Esophagus (tissue), 2 donors: ENCODE measurements around the gene MAP1LC3A. TPM values are rescaled to one million over a fixed set of nuclear protein-coding genes. Genes with fewer than 3 reads are reported as not detected.
A peak's percentile ranks its signal among the peaks of the same experiment; 100 is the strongest.

Experiments used
- H3K27ac ChIP-seq, 2 donors: one replicate each; pipeline ENCODE4 v1.5.1; 2013; ENCODE audit warnings: low read depth in 2 of 2, mild to moderate bottlenecking in 2 of 2, inconsistent platforms in 1 of 2, low read length in 1 of 2, moderate library complexity in 1 of 2
- H3K27me3 ChIP-seq, 2 donors: one replicate each; pipeline ENCODE4 v1.6.1; 2013; ENCODE audit warnings: low read length in 2 of 2, control low read depth in 1 of 2, mild to moderate bottlenecking in 1 of 2; ENCODE audit not compliant: insufficient read depth in 2 of 2, control insufficient read depth in 1 of 2
- H3K36me3 ChIP-seq, 2 donors: one replicate each; pipeline ENCODE4 v1.6.1; 2013; ENCODE audit warnings: low read length in 1 of 2; ENCODE audit not compliant: control insufficient read depth in 2 of 2, insufficient read depth in 2 of 2
- H3K4me1 ChIP-seq, 2 donors: one replicate each; pipeline ENCODE4 v1.6.1; 2013; ENCODE audit warnings: low read length in 1 of 2; ENCODE audit not compliant: control insufficient read depth in 2 of 2, insufficient read depth in 2 of 2
- H3K4me3 ChIP-seq, 2 donors: one replicate each; pipeline ENCODE4 v1.5.1; 2013; ENCODE audit warnings: low read length in 2 of 2, mild to moderate bottlenecking in 2 of 2, low read depth in 1 of 2, moderate library complexity in 1 of 2
- H3K9me3 ChIP-seq, 2 donors: one replicate each; pipeline ENCODE4 v1.6.1; 2013; ENCODE audit warnings: mild to moderate bottlenecking in 2 of 2, low read depth in 1 of 2, low read length in 1 of 2, moderate library complexity in 1 of 2; ENCODE audit not compliant: control insufficient read depth in 2 of 2, insufficient read depth in 1 of 2
- WGBS, 2 donors: extraction: QIAGEN DNeasy Blood & Tissue Kit; methylation state at CpG; one replicate each; pipeline ENCODE4 v1.1.7; 2013; 5-methylcytosine and 5-hydroxymethylcytosine counted together
- polyA plus RNA-seq, 2 donors: library from polyadenylated mRNA; stranded (reverse); fragments of 200-250 nt; gene quantifications; one replicate each; pipeline ENCODE4 v1.2.3, GENCODE V29; 2013
- donor health status: healthy with polysubstance abuse.
- donor health status: Bipolar disorder and iron deficiency.

Gene MAP1LC3A
- polyA plus RNA-seq, 2 donors = 28.7 to 29.5 TPM

DNA sequence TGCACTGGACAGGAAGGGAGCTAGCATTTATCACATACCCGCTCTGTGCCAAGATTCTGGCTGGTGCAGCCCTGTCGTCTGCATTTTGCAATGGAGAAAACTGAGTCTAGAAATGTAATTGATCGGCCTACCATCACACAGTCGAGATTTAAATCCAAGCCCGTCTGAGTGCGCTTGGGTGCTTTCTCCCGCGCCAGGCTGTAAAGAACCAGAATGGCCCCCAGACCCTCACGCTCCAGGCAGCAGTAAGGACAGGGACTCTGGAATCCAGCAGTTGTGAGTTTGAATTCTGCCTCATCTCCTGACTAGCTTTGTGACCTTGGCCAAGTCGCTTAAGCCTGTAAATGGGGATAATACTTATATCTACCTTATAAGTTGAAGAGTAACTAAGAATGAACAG is 31.5 kb upstream of the MAP1LC3A start:
- Histone ChIP-seq H3K4me1 (peaks cover 4 to 9% of the 10 kb centered on the region in 2 donors), H3K27me3 (no peaks in the 10 kb centered on the region), H3K9me3 (no peaks in the 10 kb centered on the region), H3K27ac (peak overlapping the region; percentile 74 to 83), H3K4me3 (no peak overlapping the region), H3K36me3 (peaks cover 6 to 17% of the 10 kb centered on the region in 2 donors)
- 87 to 93% methylated on average over 10 of the region's 10 CpGs for WGBS, 2 donors

DNA sequence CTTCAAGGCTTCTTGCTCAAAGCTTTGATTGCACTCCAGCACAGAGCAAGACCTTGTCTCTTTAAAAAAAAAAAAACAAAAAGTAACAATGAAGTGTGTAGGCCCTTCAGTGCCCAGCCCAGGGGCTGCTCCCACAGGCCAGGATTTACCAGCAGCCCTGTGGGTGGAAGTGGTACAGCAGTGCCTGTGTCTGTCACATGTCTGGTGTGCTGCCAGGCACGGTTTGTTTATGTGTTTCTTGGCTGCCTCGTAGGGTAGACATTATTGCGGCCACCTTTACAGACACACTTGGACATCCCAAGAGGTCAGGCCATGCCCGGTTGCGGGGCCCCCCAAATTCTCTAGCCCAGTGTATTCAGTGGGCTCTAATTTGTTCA is 29.6 kb upstream of the MAP1LC3A start:
- Histone ChIP-seq H3K4me1 (peaks cover 4 to 9% of the 10 kb centered on the region in 2 donors), H3K27me3 (no peaks in the 10 kb centered on the region), H3K9me3 (no peaks in the 10 kb centered on the region), H3K36me3 (peaks cover 13 to 28% of the 10 kb centered on the region in 2 donors), H3K27ac (peak overlapping the region in 1 of 2 donors; percentile 26), H3K4me3 (no peak overlapping the region)
- WGBS, 2 donors = 51 to 59% methylated on average over 5 of the region's 5 CpGs

DNA sequence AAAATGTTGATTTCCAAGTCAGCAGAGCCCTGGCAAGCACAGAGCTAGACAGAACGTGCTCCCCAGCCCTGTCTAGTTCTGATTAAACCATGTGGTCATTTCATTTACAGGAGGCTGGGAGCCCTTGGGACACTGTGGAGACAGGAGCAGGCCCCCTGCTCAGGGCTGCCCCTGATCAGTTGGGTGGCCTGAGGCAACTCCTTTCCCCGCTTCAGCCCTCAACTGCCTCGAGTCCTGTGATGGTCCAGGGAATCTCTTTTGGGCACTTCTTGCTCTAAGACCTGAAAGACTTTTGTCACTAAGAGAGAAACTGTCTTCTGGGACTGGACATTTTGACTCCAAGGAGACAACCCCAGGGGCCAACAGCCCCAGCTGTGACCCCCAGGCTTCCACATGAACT is 28.8 kb upstream of the MAP1LC3A start:
- Histone ChIP-seq H3K27ac (no peak overlapping the region), H3K36me3 (peaks cover 19 to 35% of the 10 kb centered on the region in 2 donors), H3K9me3 (no peaks in the 10 kb centered on the region), H3K27me3 (no peaks in the 10 kb centered on the region), H3K4me3 (no peak overlapping the region), H3K4me1 (peaks cover 4 to 7% of the 10 kb centered on the region in 2 donors)
- WGBS, 2 donors = 84 to 85% methylated on average over 3 of the region's 3 CpGs

DNA sequence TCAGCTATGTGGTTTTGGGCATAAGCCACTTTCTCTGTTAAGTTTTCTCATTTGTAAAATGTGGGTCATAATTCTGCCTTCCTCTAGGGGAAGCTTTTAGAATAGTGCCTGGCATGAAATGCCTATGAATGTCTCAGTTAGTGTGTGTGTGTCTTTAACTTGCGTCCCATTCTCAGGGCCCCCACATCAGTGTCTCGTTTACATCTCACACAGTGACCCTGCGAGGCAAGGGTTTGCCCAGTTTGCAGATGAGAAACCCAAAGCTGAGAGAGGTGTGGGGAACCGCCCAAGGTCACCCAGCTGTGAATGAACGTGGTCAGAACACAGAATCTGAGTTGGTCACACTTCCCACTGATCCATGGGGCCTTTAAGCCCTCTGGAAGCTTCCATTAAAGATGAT is 28.2 kb upstream of the MAP1LC3A start:
- Histone ChIP-seq H3K27me3 (no peaks in the 10 kb centered on the region), H3K4me3 (no peak overlapping the region), H3K27ac (no peak overlapping the region), H3K36me3 (peaks cover 25 to 41% of the 10 kb centered on the region in 2 donors), H3K9me3 (no peaks in the 10 kb centered on the region), H3K4me1 (peaks cover 4 to 6% of the 10 kb centered on the region in 2 donors)
- WGBS, 2 donors = 78 to 81% methylated on average over 5 of the region's 5 CpGs

DNA sequence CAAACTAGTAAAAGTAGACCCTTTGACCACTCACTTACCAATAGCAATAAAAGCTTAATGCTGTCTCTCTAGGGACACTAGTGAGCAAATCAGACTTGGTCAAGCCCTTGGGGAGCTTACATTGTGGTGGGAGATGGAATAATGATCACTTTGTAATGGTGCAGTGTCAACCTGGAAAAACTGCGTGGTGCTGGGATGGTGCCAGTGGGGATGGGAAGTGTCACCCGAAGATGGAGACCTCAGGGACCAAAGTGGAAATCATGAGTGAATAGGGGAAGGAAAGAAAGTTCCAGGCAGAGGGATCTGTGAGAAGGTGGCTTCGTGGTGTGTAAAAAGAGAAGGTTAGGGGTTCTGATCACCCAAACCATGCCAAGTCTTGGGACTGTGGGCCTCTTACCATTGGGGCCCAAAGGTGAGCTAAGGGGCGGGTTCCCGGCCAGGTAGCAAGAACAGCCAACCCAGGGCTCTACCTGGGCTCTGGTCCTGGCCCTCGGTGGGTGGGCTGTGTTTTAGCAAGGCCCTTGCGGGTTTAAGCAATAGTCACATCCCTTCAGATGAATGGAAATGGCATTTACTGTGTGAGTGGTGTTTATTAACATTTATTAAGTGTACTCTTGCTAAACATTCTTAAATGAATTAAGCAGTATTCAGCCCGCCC is 26.8 kb upstream of the MAP1LC3A start:
- Histone ChIP-seq H3K4me1 (peaks cover 2 to 3% of the 10 kb centered on the region in 2 donors), H3K27me3 (no peaks in the 10 kb centered on the region), H3K4me3 (no peak overlapping the region), H3K27ac (no peak overlapping the region), H3K9me3 (no peaks in the 10 kb centered on the region), H3K36me3 (peaks cover 36 to 53% of the 10 kb centered on the region in 2 donors)
- WGBS, 2 donors = 90 to 91% methylated on average over 8 of the region's 8 CpGs

- no peaks in the 10 kb centered on the region for H3K27me3 ChIP-seq
- H3K27ac ChIP-seq = no peak overlapping the region
- H3K9me3 ChIP-seq = no peaks in the 10 kb centered on the region
- H3K4me1 ChIP-seq = peaks cover 0 to 2% of the 10 kb centered on the region in 2 donors
- WGBS, 2 donors = 81 to 82% methylated on average over 8 of the region's 8 CpGs
- H3K4me3 ChIP-seq = no peak overlapping the region
- H3K36me3 ChIP-seq = peaks cover 36 to 56% of the 10 kb centered on the region in 2 donors
Measured at GRCh38 chr20:34532320-34532719, 26.2 kb upstream of the MAP1LC3A start.

DNA sequence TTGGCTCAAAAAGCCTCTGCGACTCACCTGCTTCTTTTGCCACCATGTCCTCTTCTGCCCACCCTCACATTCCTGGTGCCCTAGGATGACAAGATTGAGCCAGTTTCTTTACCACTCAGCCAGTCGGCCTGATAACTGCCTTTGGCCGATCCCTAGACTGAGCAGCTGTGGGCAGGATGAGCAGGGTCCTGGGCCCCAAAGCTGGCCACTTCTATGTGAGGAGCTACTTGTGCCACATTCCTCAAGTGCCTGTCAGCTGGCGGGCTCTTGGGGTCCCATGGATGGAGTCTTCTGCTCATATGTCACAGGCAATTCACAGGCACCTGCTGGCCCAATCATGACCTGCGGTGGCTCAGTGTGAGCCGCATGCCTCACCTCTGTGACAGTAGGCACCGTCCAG is 25.8 kb upstream of the MAP1LC3A start:
- H3K9me3 ChIP-seq = no peaks in the 10 kb centered on the region
- H3K4me1 ChIP-seq = peaks cover 0 to 2% of the 10 kb centered on the region in 2 donors
- WGBS, 2 donors = 93 to 95% methylated on average over 7 of the region's 7 CpGs
- peaks cover 36 to 60% of the 10 kb centered on the region in 2 donors for H3K36me3 ChIP-seq
- H3K27ac ChIP-seq = no peak overlapping the region
- H3K27me3 ChIP-seq = no peaks in the 10 kb centered on the region
- H3K4me3 ChIP-seq = no peak overlapping the region

DNA sequence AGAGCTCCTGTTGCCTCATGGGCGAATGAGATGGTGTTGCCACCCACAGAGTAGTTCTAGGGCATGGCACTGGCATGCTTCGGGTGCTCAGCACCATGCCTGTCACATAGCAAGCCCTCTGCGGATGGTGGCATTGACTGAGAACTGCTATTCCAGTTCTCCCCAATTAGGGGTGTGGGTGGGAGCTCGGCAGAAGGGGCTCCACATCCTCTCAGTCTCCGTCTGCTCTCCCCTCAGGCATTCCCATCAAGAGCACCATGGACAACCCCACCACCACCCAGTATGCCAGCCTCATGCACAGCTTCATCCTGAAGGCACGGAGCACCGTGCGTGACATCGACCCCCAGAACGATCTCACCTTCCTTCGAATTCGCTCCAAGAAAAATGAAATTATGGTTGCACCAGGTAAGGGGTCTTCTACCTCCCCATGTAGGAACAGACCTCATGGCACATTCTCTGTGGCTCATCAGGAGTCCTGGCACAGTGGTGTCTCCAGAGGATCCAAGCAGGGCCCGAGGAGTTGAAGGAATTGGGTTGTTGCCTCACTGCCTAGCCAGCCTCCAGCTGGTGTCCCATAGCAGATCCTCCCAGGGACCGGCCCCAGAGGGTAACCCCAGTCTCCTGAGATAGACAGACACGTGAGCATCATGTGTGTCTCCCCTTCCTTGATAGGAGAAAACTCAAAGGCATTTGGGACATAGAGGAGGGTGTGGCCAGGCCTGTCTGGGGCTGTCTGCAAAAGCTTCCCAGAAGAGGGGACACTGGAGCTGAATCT is 23.9 kb upstream of the MAP1LC3A start:
- Histone ChIP-seq H3K27ac (no peak overlapping the region), H3K4me3 (no peak overlapping the region), H3K9me3 (no peaks in the 10 kb centered on the region), H3K27me3 (no peaks in the 10 kb centered on the region), H3K4me1 (no peaks in the 10 kb centered on the region), H3K36me3 (peaks cover 36 to 56% of the 10 kb centered on the region in 2 donors)
- 92 to 93% methylated on average over 15 of the region's 15 CpGs for WGBS, 2 donors

- H3K27me3 ChIP-seq = no peaks in the 10 kb centered on the region
- H3K4me3 ChIP-seq = no peak overlapping the region
Measured at GRCh38 chr20:34535301-34535840, 23.1 kb upstream of the MAP1LC3A start.

More at GRCh38 chr20:34535301-34535840, 23.1 kb upstream of the MAP1LC3A start:
- H3K36me3 ChIP-seq = peaks cover 36 to 55% of the 10 kb centered on the region in 2 donors
- no peaks in the 10 kb centered on the region for H3K4me1 ChIP-seq
- 94 to 96% methylated on average over 15 of the region's 15 CpGs for WGBS, 2 donors
- no peak overlapping the region for H3K27ac ChIP-seq
- no peaks in the 10 kb centered on the region for H3K9me3 ChIP-seq
